ENCODE measurements around the gene TECTA. TPM values are rescaled to one million over a fixed set of nuclear protein-coding genes. Genes with fewer than 3 reads are reported as not detected.

TECTA gene, protein sequence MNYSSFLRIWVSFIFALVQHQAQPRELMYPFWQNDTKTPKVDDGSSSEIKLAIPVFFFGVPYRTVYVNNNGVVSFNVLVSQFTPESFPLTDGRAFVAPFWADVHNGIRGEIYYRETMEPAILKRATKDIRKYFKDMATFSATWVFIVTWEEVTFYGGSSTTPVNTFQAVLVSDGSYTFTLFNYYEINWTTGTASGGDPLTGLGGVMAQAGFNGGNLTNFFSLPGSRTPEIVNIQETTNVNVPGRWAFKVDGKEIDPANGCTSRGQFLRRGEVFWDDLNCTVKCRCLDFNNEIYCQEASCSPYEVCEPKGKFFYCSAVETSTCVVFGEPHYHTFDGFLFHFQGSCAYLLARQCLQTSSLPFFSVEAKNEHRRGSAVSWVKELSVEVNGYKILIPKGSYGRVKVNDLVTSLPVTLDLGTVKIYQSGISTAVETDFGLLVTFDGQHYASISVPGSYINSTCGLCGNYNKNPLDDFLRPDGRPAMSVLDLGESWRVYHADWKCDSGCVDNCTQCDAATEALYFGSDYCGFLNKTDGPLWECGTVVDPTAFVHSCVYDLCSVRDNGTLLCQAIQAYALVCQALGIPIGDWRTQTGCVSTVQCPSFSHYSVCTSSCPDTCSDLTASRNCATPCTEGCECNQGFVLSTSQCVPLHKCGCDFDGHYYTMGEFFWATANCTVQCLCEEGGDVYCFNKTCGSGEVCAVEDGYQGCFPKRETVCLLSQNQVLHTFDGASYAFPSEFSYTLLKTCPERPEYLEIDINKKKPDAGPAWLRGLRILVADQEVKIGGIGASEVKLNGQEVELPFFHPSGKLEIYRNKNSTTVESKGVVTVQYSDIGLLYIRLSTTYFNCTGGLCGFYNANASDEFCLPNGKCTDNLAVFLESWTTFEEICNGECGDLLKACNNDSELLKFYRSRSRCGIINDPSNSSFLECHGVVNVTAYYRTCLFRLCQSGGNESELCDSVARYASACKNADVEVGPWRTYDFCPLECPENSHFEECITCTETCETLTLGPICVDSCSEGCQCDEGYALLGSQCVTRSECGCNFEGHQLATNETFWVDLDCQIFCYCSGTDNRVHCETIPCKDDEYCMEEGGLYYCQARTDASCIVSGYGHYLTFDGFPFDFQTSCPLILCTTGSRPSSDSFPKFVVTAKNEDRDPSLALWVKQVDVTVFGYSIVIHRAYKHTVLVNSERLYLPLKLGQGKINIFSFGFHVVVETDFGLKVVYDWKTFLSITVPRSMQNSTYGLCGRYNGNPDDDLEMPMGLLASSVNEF (N-terminal part only)
- under 0.01 and 0.22 TPM in 2 replicates for total RNA-seq (2012; rRNA removed)

DNA sequence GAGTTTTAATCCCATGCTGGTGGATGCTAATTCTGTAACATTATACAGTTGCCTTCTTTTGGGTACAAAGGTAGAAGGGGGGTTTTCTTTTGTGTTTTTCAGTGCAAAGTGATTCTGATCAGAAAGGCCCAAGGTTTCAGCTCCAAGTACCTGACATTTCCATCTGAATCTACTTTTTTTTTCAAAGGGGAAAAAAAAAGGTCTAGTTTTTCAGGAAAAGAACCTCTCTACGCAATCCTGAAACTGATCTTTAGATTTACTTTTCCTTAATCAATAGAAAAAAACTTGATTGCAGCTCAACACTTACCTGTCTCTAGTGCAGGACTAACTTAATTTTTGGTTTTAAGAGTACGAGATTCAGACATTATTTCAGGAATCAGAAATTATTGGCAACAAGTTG lies at the start of gene TECTA:
TECTA (plus strand) TSS at position 301 of the 400 bp plus-strand sequence. CDS start 1,423 bp downstream, outside the sequence.
- Histone ChIP-seq H3K9me3 (replicated peaks; ENCODE audit: low read length) (no peaks in the 10 kb centered on the region), H3K4me2 (ENCODE audit: low read length) (no peak within 1 kb of the TSS), H3K4me1 (ENCODE audit: control insufficient read depth, insufficient read depth, low read length) (peaks cover 8% of the 10 kb centered on the region), H3K4me3 (ENCODE audit: low read length) (no peak within 1 kb of the TSS), H3K27me3 (ENCODE audit: control insufficient read depth, insufficient read depth, low read length) (peaks cover 30% of the 10 kb centered on the region), H3K36me3 (ENCODE audit: insufficient read depth, low read length) (no peaks in the 10 kb centered on the region), H3K9ac (ENCODE audit: low read depth, low read length) (no peak within 1 kb of the TSS)

DNA sequence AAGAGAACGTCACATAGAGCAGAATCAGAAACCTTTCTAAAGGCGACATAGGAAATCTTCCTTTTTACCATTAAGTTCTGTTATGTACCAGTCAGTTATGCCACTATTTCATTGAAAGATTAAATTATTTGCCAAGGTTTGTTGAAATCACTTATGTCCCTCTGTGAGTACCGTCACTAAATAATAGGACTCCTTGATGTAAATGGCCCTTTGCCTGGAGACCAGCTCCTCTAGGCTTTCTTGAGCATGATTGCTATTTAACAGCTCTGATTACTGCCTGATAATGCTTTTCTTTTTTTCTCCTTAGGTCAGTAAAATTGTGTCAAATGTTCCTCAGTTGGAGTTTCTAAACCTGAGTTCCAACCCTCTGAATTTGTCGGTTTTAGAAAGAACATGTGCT lies 47.8 kb upstream of the TECTA start:
- no peaks in the 10 kb centered on the region for H3K9me3 ChIP-seq (replicated peaks; ENCODE audit: low read length)
- H3K36me3 ChIP-seq (ENCODE audit: insufficient read depth, low read length), result peaks cover 20% of the 10 kb centered on the region
- H3K4me1 ChIP-seq (ENCODE audit: control insufficient read depth, insufficient read depth, low read length), result no peaks in the 10 kb centered on the region
- H3K9ac ChIP-seq (ENCODE audit: low read depth, low read length), result no peak overlapping the region
- no peak overlapping the region for H3K4me3 ChIP-seq (ENCODE audit: low read length)
- H3K4me2 ChIP-seq (ENCODE audit: low read length), result no peak overlapping the region
- no peaks in the 10 kb centered on the region for H3K27me3 ChIP-seq (ENCODE audit: control insufficient read depth, insufficient read depth, low read length)

DNA sequence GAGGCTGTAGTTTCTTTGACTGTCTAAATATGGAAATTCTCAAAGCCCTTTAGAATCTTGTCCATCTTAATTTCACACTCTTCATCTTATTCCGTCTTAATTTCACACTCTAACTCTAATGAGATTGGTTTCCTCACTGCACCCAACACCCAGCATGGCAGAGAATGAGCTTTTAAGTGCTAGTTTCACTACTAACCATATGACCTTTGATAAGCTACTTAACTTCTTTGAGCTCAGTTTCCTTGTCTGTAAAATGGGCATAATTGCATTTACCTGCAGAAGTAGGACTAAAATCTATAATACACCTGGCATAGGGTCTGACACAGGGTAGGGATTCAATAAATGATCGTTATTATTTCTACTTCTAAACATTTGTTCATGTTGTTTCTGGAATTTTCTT lies 46.8 kb upstream of the TECTA start:
- peaks cover 22% of the 10 kb centered on the region for H3K36me3 ChIP-seq (ENCODE audit: insufficient read depth, low read length)
- H3K4me2 ChIP-seq (ENCODE audit: low read length), result no peak overlapping the region
- no peaks in the 10 kb centered on the region for H3K9me3 ChIP-seq (replicated peaks; ENCODE audit: low read length)
- no peaks in the 10 kb centered on the region for H3K4me1 ChIP-seq (ENCODE audit: control insufficient read depth, insufficient read depth, low read length)
- no peaks in the 10 kb centered on the region for H3K27me3 ChIP-seq (ENCODE audit: control insufficient read depth, insufficient read depth, low read length)
- H3K4me3 ChIP-seq (ENCODE audit: low read length), result no peak overlapping the region
- H3K9ac ChIP-seq (ENCODE audit: low read depth, low read length), result no peak overlapping the region

DNA sequence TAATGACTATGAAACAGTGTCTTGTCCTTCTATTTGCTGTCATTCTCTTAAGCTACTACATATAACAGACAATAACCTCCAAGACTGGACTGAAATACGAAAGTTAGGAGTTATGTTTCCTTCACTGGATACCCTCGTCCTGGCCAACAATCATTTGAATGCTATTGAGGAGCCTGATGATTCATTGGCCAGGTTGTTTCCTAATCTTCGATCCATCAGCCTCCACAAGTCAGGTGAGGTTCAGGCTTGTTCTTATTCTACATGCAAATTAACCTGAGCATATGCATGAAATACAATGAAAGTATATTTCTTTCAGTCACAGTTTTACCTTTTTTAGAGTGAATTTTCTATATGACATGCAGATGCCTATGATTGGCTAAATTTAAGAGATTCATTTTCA lies 46.0 kb upstream of the TECTA start:
- no peaks in the 10 kb centered on the region for H3K27me3 ChIP-seq (ENCODE audit: control insufficient read depth, insufficient read depth, low read length)
- no peaks in the 10 kb centered on the region for H3K4me1 ChIP-seq (ENCODE audit: control insufficient read depth, insufficient read depth, low read length)
- peaks cover 24% of the 10 kb centered on the region for H3K36me3 ChIP-seq (ENCODE audit: insufficient read depth, low read length)
- no peaks in the 10 kb centered on the region for H3K9me3 ChIP-seq (replicated peaks; ENCODE audit: low read length)
- no peak overlapping the region for H3K4me3 ChIP-seq (ENCODE audit: low read length)
- no peak overlapping the region for H3K9ac ChIP-seq (ENCODE audit: low read depth, low read length)
- H3K4me2 ChIP-seq (ENCODE audit: low read length), result no peak overlapping the region

DNA sequence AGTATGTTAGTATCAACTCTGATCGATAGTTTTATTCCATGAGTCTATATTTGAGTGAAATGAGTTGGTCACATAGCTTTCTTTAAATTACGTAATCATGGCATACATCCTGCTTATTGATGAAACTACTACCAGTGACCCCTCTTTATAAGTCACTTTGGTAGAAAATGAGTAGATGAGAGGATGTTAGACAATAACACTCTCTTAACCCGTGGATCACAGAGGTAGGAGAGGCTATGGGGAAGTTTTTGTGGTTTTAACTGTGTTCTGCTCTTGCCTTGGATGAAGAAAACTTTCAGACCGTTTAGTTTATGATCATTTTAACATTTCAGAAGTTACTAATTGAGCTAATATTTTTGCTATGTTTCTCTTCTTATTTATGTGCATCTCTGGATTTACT lies 43.1 kb upstream of the TECTA start:
- Histone ChIP-seq H3K27me3 (ENCODE audit: control insufficient read depth, insufficient read depth, low read length) (no peaks in the 10 kb centered on the region), H3K4me2 (ENCODE audit: low read length) (no peak overlapping the region), H3K4me3 (ENCODE audit: low read length) (no peak overlapping the region), H3K9ac (ENCODE audit: low read depth, low read length) (no peak overlapping the region), H3K36me3 (ENCODE audit: insufficient read depth, low read length) (peaks cover 37% of the 10 kb centered on the region), H3K4me1 (ENCODE audit: control insufficient read depth, insufficient read depth, low read length) (no peaks in the 10 kb centered on the region), H3K9me3 (replicated peaks; ENCODE audit: low read length) (no peaks in the 10 kb centered on the region)

DNA sequence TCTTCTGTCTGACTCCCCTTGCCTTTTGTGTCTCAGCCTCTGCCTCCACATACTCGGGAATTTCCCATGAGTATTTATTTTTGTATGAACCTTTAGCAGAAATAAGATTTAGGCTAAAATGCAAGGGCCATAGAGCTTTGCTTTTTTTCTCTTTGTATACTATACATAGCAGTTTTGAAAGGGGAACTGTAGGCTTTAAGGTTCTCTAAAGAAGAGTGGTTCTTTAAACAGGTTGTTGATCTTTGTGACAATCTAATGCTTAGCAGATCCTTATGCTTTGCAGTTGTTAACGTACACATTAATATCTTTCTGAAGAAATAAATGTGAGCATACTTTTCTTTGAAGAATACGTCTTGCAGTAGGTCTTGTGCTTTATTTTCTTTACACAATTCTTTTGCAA lies 42.1 kb upstream of the TECTA start:
- Histone ChIP-seq H3K4me3 (ENCODE audit: low read length) (no peak overlapping the region), H3K9ac (ENCODE audit: low read depth, low read length) (no peak overlapping the region), H3K27me3 (ENCODE audit: control insufficient read depth, insufficient read depth, low read length) (no peaks in the 10 kb centered on the region), H3K4me2 (ENCODE audit: low read length) (no peak overlapping the region), H3K9me3 (replicated peaks; ENCODE audit: low read length) (no peaks in the 10 kb centered on the region), H3K36me3 (ENCODE audit: insufficient read depth, low read length) (peaks cover 38% of the 10 kb centered on the region), H3K4me1 (ENCODE audit: control insufficient read depth, insufficient read depth, low read length) (no peaks in the 10 kb centered on the region)

DNA sequence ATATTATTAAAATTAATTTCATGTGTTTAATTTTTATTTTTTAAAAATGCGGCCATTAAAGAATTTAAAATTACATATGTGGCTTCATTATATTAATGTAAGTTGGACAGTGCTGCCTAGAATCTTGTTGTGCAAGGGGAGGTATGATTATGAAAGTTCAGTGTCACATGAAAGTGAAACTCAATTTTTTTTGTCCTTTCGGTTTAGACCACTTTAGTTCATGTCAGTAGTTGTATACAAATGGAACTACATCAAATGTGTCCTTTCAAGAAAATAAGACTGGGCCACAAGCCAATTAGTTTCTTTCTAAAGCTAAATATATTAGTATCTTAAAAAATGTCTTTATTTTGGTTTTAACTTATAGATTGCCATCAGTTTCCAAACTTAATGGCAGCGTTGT lies 41.4 kb upstream of the TECTA start:
- Histone ChIP-seq H3K4me3 (ENCODE audit: low read length) (no peak overlapping the region), H3K27me3 (ENCODE audit: control insufficient read depth, insufficient read depth, low read length) (no peaks in the 10 kb centered on the region), H3K4me2 (ENCODE audit: low read length) (no peak overlapping the region), H3K4me1 (ENCODE audit: control insufficient read depth, insufficient read depth, low read length) (no peaks in the 10 kb centered on the region), H3K9me3 (replicated peaks; ENCODE audit: low read length) (no peaks in the 10 kb centered on the region), H3K9ac (ENCODE audit: low read depth, low read length) (no peak overlapping the region), H3K36me3 (ENCODE audit: insufficient read depth, low read length) (peaks cover 38% of the 10 kb centered on the region)

DNA sequence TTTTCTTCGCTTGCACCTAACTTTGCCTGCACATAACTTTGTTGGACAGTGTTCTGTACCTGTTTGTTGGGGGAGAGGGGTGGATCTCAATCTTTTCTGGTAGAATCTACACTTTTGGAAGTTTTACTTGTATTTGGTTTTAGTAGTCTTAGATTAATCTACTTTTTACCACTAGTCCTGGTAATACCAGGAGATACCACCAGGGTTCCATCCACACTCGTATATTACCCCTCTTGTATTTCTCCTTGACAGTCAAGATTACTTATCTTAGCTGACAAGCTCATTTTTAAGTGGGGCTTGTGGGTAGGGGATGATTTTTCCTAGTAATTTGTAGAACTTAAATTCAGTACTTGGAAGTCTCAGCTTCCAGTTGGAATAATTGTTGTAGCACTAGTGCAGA lies 37.3 kb upstream of the TECTA start:
- H3K4me2 ChIP-seq (ENCODE audit: low read length), result no peak overlapping the region
- no peak overlapping the region for H3K9ac ChIP-seq (ENCODE audit: low read depth, low read length)
- peaks cover 22% of the 10 kb centered on the region for H3K36me3 ChIP-seq (ENCODE audit: insufficient read depth, low read length)
- no peaks in the 10 kb centered on the region for H3K27me3 ChIP-seq (ENCODE audit: control insufficient read depth, insufficient read depth, low read length)
- no peaks in the 10 kb centered on the region for H3K9me3 ChIP-seq (replicated peaks; ENCODE audit: low read length)
- H3K4me1 ChIP-seq (ENCODE audit: control insufficient read depth, insufficient read depth, low read length), result peaks cover 6% of the 10 kb centered on the region
- no peak overlapping the region for H3K4me3 ChIP-seq (ENCODE audit: low read length)

DNA sequence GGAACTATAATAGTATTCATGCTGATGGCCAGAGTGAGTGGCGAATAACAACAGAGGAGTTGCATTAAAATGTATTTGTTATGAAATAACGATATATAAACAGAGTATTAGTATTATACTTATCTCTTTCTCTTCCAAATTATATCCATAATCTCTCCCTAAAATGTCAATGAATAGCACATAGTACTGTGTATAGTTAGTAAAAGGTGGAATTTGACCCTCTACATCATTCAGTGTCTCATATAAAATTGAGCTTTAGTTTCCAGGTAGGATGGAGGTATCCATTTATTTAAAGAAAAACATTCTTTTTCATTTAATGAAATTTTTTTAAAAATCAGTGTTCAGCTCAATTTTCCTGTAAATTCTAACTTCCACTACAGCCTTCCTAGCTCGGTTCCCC lies 34.4 kb upstream of the TECTA start:
- no peak overlapping the region for H3K4me2 ChIP-seq (ENCODE audit: low read length)
- peaks cover 12% of the 10 kb centered on the region for H3K36me3 ChIP-seq (ENCODE audit: insufficient read depth, low read length)
- no peaks in the 10 kb centered on the region for H3K9me3 ChIP-seq (replicated peaks; ENCODE audit: low read length)
- no peaks in the 10 kb centered on the region for H3K27me3 ChIP-seq (ENCODE audit: control insufficient read depth, insufficient read depth, low read length)
- no peak overlapping the region for H3K4me3 ChIP-seq (ENCODE audit: low read length)
- peaks cover 6% of the 10 kb centered on the region for H3K4me1 ChIP-seq (ENCODE audit: control insufficient read depth, insufficient read depth, low read length)
- no peak overlapping the region for H3K9ac ChIP-seq (ENCODE audit: low read depth, low read length)

DNA sequence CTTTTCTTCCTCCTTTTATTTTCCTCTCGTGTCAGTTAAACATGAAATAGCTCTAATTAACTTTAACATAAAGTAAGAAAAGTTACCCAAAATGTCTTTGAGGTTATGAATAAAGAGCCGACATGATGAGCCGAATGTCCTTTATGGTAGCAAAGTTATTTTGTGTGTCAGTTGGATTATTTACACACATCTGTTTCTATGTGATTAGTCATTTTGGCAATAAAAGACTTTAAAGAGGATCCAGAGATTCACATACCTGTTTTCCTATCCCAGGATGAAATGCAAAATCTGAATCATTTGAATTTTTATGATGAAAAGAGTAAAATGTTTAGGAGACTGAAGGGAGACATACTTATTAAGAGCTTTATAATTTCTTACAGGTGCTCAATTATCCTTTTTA lies 34.0 kb upstream of the TECTA start:
- Histone ChIP-seq H3K36me3 (ENCODE audit: insufficient read depth, low read length) (peaks cover 15% of the 10 kb centered on the region), H3K9me3 (replicated peaks; ENCODE audit: low read length) (no peaks in the 10 kb centered on the region), H3K9ac (ENCODE audit: low read depth, low read length) (no peak overlapping the region), H3K4me2 (ENCODE audit: low read length) (no peak overlapping the region), H3K4me1 (ENCODE audit: control insufficient read depth, insufficient read depth, low read length) (peaks cover 6% of the 10 kb centered on the region), H3K4me3 (ENCODE audit: low read length) (no peak overlapping the region), H3K27me3 (ENCODE audit: control insufficient read depth, insufficient read depth, low read length) (no peaks in the 10 kb centered on the region)

DNA sequence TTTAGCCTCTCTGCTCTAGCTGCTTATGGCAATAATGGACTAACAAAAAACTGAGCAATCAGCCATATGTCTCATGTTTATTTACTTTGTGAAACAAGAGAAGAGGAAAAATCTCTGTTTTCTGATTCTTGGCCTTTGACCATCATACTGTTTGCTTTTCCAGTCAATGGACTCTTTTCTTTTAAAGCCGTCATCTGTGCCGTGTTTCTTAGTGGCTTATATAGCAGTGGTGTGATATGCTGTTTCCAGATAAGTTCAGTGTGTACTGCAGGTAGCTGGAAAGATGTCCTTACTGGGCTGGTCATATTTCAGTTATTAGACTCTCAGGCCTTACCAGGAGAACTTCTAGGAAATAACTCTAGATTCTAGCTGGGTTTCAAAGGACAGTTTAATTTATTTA lies 33.6 kb upstream of the TECTA start:
- H3K36me3 ChIP-seq (ENCODE audit: insufficient read depth, low read length), result peaks cover 16% of the 10 kb centered on the region

More for the DNA sequence above, 33.6 kb upstream of the TECTA start:
- H3K9ac ChIP-seq (ENCODE audit: low read depth, low read length), result no peak overlapping the region
- no peak overlapping the region for H3K4me3 ChIP-seq (ENCODE audit: low read length)
- no peak overlapping the region for H3K4me2 ChIP-seq (ENCODE audit: low read length)
- no peaks in the 10 kb centered on the region for H3K27me3 ChIP-seq (ENCODE audit: control insufficient read depth, insufficient read depth, low read length)
- peaks cover 6% of the 10 kb centered on the region for H3K4me1 ChIP-seq (ENCODE audit: control insufficient read depth, insufficient read depth, low read length)
- no peaks in the 10 kb centered on the region for H3K9me3 ChIP-seq (replicated peaks; ENCODE audit: low read length)

Measured in skeletal muscle satellite cell (primary cell).